Kidney (tissue), 14 donors: ENCODE results near the gene MAEA. TPM values are rescaled to one million over a fixed set of nuclear protein-coding genes. Genes with fewer than 3 reads are reported as not detected.

Experiments used
- DNase-seq, 5 donors: peaks; one replicate each; pipeline ENCODE4 v3.0.0-alpha.2; 2013 to 2020
- FAIRE-seq: peaks from 2 replicates; lab custom pipeline; 2012; peaks lifted over from hg19 to GRCh38; lab: Jason Lieb, UNC
- H3K27ac ChIP-seq, 2 donors: one replicate each; pipeline ENCODE4 v1.7.0; 2013; ENCODE audit warnings: low read depth in 2 of 2, low read length in 2 of 2, inconsistent platforms in 1 of 2
- H3K27me3 ChIP-seq: one replicate; pipeline ENCODE4 v1.7.1; 2013; ENCODE audit warnings: low read length, inconsistent platforms; ENCODE audit not compliant: control insufficient read depth, insufficient read depth
- H3K36me3 ChIP-seq, 3 donors: one replicate each; pipeline versions ENCODE4 v1.7.0 to v1.7.1; 2013; ENCODE audit warnings: low read length in 3 of 3, control low read depth in 1 of 3, inconsistent platforms in 1 of 3; ENCODE audit not compliant: insufficient read depth in 3 of 3, control insufficient read depth in 2 of 3
- H3K4me1 ChIP-seq, 3 donors: one replicate each; pipeline versions ENCODE4 v1.7.0 to v1.7.1; 2013; ENCODE audit warnings: low read length in 3 of 3, inconsistent platforms in 1 of 3, low read depth in 1 of 3; ENCODE audit not compliant: control insufficient read depth in 2 of 3, insufficient read depth in 2 of 3
- H3K4me3 ChIP-seq, 3 donors: one replicate each; pipeline versions ENCODE4 v1.7.0 to v1.8.1; 2013; ENCODE audit warnings: low read length in 3 of 3, control low read depth in 1 of 3, inconsistent platforms in 1 of 3
- H3K9ac ChIP-seq, 3 donors: one replicate each; pipeline versions ENCODE4 v1.7.0 to v1.7.1; 2013; ENCODE audit warnings: low read length in 3 of 3, control low read depth in 1 of 3, inconsistent platforms in 1 of 3
- H3K9me3 ChIP-seq, 3 donors: one replicate each; pipeline versions ENCODE4 v1.7.0 to v1.7.1; 2013; ENCODE audit warnings: low read length in 3 of 3, control low read depth in 1 of 3, inconsistent platforms in 1 of 3; ENCODE audit not compliant: control insufficient read depth in 2 of 3, insufficient read depth in 1 of 3
- CTCF ChIP-seq: IDR thresholded peaks from 3 replicates; pipeline ENCODE4 v1.5.1; 2012; ENCODE audit warnings: mild to moderate bottlenecking, moderate library complexity, borderline replicate concordance; ENCODE audit not compliant: insufficient read depth; ENCODE audit errors: extremely low read depth
- intact Hi-C: fragments of 100-400 bp; cut with DNase I; formaldehyde crosslinking; loops from one replicate; pipeline ENCODE4 v1.11.1; 2022
- polyA plus RNA-seq: library from polyadenylated mRNA; stranded (reverse); fragments of 350-450 nt; fragmentation: Illumina TruSeq; extraction: RNeasy Lipid Tissue Mini Kit (QIAGEN cat#74804); gene quantifications from one replicate; pipeline ENCODE4 v1.2.3, GENCODE V29; 2014; ENCODE audit warnings: low read depth, low replicate concordance; ENCODE audit not compliant: insufficient read depth
- total RNA-seq: library from RNA; stranded (reverse); fragmentation: NEBNext Ultra II Directional; extraction: Animal tissue kit (Norgen Biotek cat#: 25700); gene quantifications from one replicate; pipeline ENCODE4 v1.2.1, GENCODE V29; 2021
- donor health status: control.
- donor health status: control.
- donor health status: control.
- donor health status: control.
- donor health status: control.
- donor health status: DM: yes; HTN: yes; CAD: no.
- donor health status: Normal renal cell carcinoma (clear cell type).

Gene MAEA
- total and polyA plus RNA-seq, 2 donors from 2014 or later = 65.0 to 75.2 TPM

- DNase-seq (peak in 1 of 5 donors; percentile 72), FAIRE-seq (no peak)
- no peaks in the 10 kb centered on the region for H3K4me1 ChIP-seq
- no peak overlapping the region for H3K9ac ChIP-seq
- peaks cover 0 to 4% (median 2%) of the 10 kb centered on the region in 3 donors for H3K36me3 ChIP-seq
- no peaks in the 10 kb centered on the region for H3K27me3 ChIP-seq
- intact Hi-C loops = no loop called here
- H3K4me3 ChIP-seq = no peak overlapping the region
- peaks cover 0 to 8% (median 0%) of the 10 kb centered on the region in 3 donors for H3K9me3 ChIP-seq
- TF ChIP-seq CTCF = no peak
- H3K27ac ChIP-seq = no peak overlapping the region
Measured at GRCh38 chr4:1383728-1384591, 94.3 kb downstream of the MAEA start.

- intact Hi-C loops = no loop called here
- no peak for FAIRE-seq
- peaks cover 0 to 4% (median 2%) of the 10 kb centered on the region in 3 donors for H3K36me3 ChIP-seq
- H3K9me3 ChIP-seq = peaks cover 0 to 8% (median 0%) of the 10 kb centered on the region in 3 donors
- no peak overlapping the region for H3K27ac ChIP-seq
- peak in 1 of 5 donors; percentile 38 for DNase-seq
- TF ChIP-seq CTCF = no peak
- no peaks in the 10 kb centered on the region for H3K4me1 ChIP-seq
- no peak overlapping the region for H3K4me3 ChIP-seq
- H3K27me3 ChIP-seq = no peaks in the 10 kb centered on the region
- H3K9ac ChIP-seq = no peak overlapping the region
Measured at GRCh38 chr4:1384675-1385372, 95.1 kb downstream of the MAEA start.

GRCh38 chr4:1385373-1386340 is 96.0 kb downstream of the MAEA start:
- DNase-seq = peak in 1 of 5 donors; percentile 71
- no peak for TF ChIP-seq CTCF
- no peak for FAIRE-seq
- Histone ChIP-seq H3K9me3 (peaks cover 0 to 8% (median 0%) of the 10 kb centered on the region in 3 donors), H3K4me1 (no peaks in the 10 kb centered on the region), H3K27ac (no peak overlapping the region), H3K4me3 (no peak overlapping the region), H3K9ac (no peak overlapping the region), H3K27me3 (no peaks in the 10 kb centered on the region), H3K36me3 (peaks cover 0 to 4% (median 2%) of the 10 kb centered on the region in 3 donors)
- intact Hi-C loops = no loop called here

Other genes starting within 250 kb of the MAEA start
- 5.3 TPM for gene RNF212, start 176.3 kb upstream of the MAEA start, total RNA-seq
- gene RNF212, start 176.3 kb upstream of the MAEA start, polyA plus RNA-seq = 20.8 TPM
- gene SPON2, start 117.3 kb upstream of the MAEA start, total RNA-seq = 116 TPM
- gene SPON2, start 117.3 kb upstream of the MAEA start, polyA plus RNA-seq = 16.7 TPM
- gene CTBP1, start 40.8 kb upstream of the MAEA start, total RNA-seq = 170 TPM
- gene CTBP1, start 40.8 kb upstream of the MAEA start, polyA plus RNA-seq = 96.1 TPM
- 32.5 TPM for gene UVSSA, start 57.3 kb downstream of the MAEA start, total RNA-seq
- 5.2 TPM for gene UVSSA, start 57.3 kb downstream of the MAEA start, polyA plus RNA-seq
- gene NKX1-1, start 116.6 kb downstream of the MAEA start, total RNA-seq = not detected
- gene NKX1-1, start 116.6 kb downstream of the MAEA start, polyA plus RNA-seq = not detected